OCI-LY3 (cell line): Measurements from ENCODE around the gene AXIN2.

Source experiments
- EZH2phosphoT487 ChIP-seq: fragments of 200-600 bp; shearing (Covaris generic); IDR thresholded peaks from 2 replicates; pipeline ENCODE4 v1.6.1; 2018; ENCODE audit warnings: antibody characterized with exemption, mixed run types, low read depth
- TF ChIP-seq, protein P1 (sequence below): fragments of 200-600, 300-600 bp; sonication (generic); IDR thresholded peaks from 2 replicates; pipeline ENCODE4 v1.5.1; 2014; ENCODE audit warnings: antibody characterized with exemption, low read length, low read depth

GRCh38 chr17:65522751-65523404 is 38.6 kb downstream of the AXIN2 start:
- TF ChIP-seq, protein P1, sequence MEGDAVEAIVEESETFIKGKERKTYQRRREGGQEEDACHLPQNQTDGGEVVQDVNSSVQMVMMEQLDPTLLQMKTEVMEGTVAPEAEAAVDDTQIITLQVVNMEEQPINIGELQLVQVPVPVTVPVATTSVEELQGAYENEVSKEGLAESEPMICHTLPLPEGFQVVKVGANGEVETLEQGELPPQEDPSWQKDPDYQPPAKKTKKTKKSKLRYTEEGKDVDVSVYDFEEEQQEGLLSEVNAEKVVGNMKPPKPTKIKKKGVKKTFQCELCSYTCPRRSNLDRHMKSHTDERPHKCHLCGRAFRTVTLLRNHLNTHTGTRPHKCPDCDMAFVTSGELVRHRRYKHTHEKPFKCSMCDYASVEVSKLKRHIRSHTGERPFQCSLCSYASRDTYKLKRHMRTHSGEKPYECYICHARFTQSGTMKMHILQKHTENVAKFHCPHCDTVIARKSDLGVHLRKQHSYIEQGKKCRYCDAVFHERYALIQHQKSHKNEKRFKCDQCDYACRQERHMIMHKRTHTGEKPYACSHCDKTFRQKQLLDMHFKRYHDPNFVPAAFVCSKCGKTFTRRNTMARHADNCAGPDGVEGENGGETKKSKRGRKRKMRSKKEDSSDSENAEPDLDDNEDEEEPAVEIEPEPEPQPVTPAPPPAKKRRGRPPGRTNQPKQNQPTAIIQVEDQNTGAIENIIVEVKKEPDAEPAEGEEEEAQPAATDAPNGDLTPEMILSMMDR: no peak
- TF ChIP-seq EZH2phosphoT487: no peak
